HPDE6-E6E7 (cell line): ENCODE measurements around the gene B4GALNT4.
"Not testable (repeated sequence)": the region's sequence is repeated elsewhere in the genome, so short reads cannot be mapped to it uniquely, and the experiment has no call there.

Source experiments
- DNase-seq: peaks from one replicate; pipeline ENCODE4 v3.0.0; 2011; ENCODE audit warnings: missing footprints; ENCODE audit errors: extremely low spot score

The B4GALNT4 gene

GRCh38 chr11:335779-336658, 33.3 kb upstream of the B4GALNT4 start:
- no peak for DNase-seq

- no peak for DNase-seq
Measured at GRCh38 chr11:336659-337198, 32.6 kb upstream of the B4GALNT4 start.

- no peak for DNase-seq
Measured at GRCh38 chr11:337711-338110, 31.6 kb upstream of the B4GALNT4 start.

GRCh38 chr11:339963-340362, 29.3 kb upstream of the B4GALNT4 start:
- no peak for DNase-seq

DNA sequence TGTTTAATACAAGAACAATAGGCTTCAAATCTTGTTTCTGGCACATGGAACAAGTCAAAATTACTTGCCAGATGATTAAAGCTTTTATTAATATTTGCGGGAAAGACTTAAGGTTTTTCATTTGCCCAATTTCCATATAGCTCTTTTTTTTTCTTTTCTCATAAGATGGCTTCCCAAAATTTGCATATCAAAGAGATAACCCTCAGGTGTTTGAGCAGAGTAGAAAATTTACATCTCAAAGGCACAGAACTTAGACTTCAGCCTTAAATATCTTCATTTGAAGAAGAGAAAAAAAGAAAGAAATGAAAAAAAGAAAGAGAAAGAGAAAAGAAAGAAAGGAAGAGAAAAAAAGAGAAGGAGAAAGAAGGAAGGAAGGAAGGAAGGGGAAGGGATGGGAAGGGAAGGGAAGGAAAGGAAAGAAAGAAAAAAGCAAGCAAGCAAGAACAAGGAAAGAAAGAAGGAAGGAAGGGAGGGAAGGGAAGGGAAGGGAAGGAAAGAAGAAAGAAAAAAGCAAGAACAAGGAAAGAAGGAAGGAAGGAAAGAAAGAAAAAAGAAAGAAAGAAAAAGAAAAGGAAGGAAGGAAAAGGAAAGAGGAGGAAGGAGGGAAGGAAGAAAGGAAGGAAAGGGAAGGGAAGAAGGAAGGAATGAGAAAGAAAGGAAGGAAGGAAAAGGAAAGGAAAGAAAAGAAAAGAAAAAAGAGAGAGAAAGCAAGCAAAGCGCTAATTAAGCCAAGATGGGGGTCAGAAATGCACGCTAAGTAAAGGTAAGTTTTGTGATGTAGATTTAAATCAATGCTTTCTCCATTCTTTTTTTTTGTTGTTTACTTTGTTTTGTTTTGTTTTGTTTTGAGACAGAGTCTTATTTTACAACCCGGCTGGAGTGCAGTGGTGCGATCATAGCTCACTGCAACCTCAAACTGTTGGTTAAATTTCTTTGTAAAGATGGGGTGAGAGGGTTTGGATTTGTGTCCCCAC, 28.5 kb upstream of the B4GALNT4 start:
- no peak for DNase-seq

DNA sequence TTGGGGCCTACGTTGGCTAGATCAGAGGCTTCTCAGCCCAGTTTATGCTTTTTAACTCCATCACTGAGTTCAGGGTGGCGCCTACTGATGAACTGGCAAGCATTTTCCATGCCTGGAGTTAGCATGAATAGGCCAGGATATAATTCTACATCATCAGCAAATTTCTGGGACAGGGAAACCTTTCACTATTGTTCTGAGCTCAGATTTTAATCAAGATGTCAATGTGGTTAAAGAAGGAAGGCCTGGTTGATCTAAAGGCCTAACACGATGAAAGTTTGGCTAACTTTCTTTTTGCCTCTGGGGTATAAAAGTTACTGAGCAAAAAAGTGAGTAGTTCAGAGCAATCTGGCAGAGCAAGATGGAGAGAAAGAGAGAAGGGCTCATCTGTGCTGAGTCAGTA, 27.0 kb upstream of the B4GALNT4 start:
- DNase-seq, result no peak

DNA sequence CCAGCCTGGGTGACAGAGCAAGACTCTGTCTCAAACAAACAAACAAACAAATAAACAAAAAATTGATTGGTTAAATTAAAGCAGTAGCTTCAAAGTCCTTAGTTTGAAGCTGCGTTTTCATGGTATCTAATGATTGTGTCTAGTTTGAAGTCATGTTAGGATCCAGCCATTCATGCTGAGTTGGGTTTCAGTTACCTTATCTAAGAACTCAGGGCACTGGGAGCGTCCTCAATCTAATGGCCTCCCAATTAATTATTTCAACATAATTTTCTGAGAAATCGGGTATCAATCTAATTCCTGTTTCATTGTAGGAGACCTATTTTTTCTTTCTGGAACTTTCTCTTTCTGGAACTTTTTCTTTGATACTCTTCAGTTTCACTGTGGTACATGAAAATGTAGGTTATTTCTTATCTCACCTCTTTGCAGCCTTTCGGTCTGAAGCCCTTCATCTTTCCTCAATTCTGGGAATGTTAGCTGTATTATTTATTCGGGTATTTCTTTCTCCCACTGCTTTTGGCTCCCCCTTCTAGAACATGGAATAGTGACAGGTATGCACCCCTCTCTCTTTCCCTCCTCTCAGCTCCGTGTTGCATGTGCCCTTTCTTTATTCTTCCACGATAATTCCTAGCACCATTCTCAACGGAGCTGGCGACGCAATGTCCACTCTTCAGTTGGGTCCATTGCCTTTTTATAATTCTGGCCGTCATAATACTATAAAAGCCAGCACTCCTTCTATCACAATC, 24.3 kb upstream of the B4GALNT4 start:
- no peak for DNase-seq

- DNase-seq, result no peak
Measured at GRCh38 chr11:346529-346928, 22.8 kb upstream of the B4GALNT4 start.

- DNase-seq, result not testable (repeated sequence)
Measured at GRCh38 chr11:349270-349954, 19.9 kb upstream of the B4GALNT4 start.

DNA sequence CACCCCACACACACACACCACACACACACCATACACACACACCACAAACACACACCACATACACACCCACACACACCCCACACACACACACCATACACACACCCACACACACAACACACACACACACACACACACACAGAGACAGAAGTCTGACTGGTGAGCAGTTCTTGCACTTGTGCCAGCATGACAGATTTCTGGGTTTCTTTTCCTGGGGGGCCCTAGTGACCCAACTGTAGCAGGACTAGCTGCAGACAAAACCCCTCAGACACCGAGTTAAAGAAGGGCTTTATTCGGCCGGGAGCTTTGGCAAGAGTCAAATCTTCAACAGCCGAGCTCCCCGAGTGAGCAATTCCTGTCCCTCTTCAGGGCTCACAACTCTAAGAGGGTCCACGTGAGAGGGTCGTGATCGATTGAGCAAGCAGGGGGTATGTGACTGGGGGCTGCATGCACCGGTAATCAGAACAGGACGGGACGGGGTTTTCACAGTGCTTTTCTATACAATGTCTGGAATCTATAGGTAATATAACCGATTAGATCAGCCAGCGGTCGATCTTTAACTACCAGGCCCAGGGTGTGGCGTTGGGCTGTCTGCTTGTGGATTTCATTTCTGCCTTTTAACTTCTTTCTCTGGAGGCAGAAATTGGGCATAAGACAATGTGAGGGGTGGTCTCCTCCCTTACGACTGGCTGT, 19.1 kb upstream of the B4GALNT4 start:
- DNase-seq, result not testable (repeated sequence)

GRCh38 chr11:350723-351255, 18.5 kb upstream of the B4GALNT4 start:
- peak; percentile 54 for DNase-seq

GRCh38 chr11:351411-351810, 17.9 kb upstream of the B4GALNT4 start:
- DNase-seq, result no peak

GRCh38 chr11:352456-353031, 16.8 kb upstream of the B4GALNT4 start:
- DNase-seq, result no peak

- no peak for DNase-seq
Measured at GRCh38 chr11:353179-353873, 16.0 kb upstream of the B4GALNT4 start.

GRCh38 chr11:355581-356458, 13.5 kb upstream of the B4GALNT4 start:
- peak; percentile 56 for DNase-seq

- DNase-seq, result no peak
Measured at GRCh38 chr11:356610-357009, 12.7 kb upstream of the B4GALNT4 start.

DNA sequence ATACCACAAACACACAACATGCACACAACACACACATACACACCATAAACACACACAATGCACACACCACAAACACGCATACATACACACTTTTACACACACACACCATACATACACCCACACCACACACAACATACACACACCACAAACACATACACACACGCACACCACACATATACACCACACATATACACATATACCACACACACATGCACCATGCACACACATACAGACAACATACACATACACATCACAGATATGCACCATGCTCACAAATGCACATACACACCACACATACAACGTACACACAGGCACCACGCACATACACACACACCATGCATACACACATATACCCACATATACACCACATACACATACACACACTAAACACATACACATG, 11.7 kb upstream of the B4GALNT4 start:
- DNase-seq, result no peak
